Measurements from ENCODE around the gene SH2B3. TPM values are rescaled to one million over a fixed set of nuclear protein-coding genes. Genes with fewer than 3 reads are reported as not detected.
"Not testable (repeated sequence)": the region's sequence is repeated elsewhere in the genome, so short reads cannot be mapped to it uniquely, and the experiment has no call there.

Gene SH2B3
- polyA plus RNA-seq, 6 donors from 2014 or later, result 3.6 to 10.4 (median 4.5) TPM

GRCh38 chr12:111368291-111368787 lies 37.4 kb upstream of the SH2B3 start:
- Mint-ChIP-seq H3K27ac (peak overlapping the region in 4 of 6 donors; percentile 15 to 75 (median 48)), H3K4me1 (peaks cover 24 to 34% (median 30%) of the 10 kb centered on the region in 3 donors), H3K9me3 (peaks cover 0 to 3% (median 0%) of the 10 kb centered on the region in 7 donors), H3K27me3 (peaks cover 0 to 5% (median 0%) of the 10 kb centered on the region in 3 donors), H3K4me3 (peak overlapping the region; percentile 85 to 92 (median 90)), H3K36me3 (peaks cover 0 to 14% of the 10 kb centered on the region in 2 donors)
- DNase-seq, result peak; percentile 13
- peak; percentile 30 to 41 for ATAC-seq (ENCODE audit: low read depth in 2 of 2)

GRCh38 chr12:111368788-111369495 lies 36.8 kb upstream of the SH2B3 start, which contains the start of gene PHETA1:
Gene PHETA1, minus strand, starts transcription at chr12:111369095. Its CDS starts 5,668 bp downstream, at chr12:111363427.
- Mint-ChIP-seq H3K36me3 (peaks cover 0 to 14% of the 10 kb centered on the region in 2 donors), H3K27me3 (peaks cover 0 to 6% (median 0%) of the 10 kb centered on the region in 3 donors), H3K4me3 (peak within 1 kb of the TSS; percentile 85 to 94 (median 90)), H3K9me3 (peaks cover 0 to 3% (median 0%) of the 10 kb centered on the region in 7 donors), H3K4me1 (peaks cover 24 to 34% (median 30%) of the 10 kb centered on the region in 3 donors), H3K27ac (peak within 1 kb of the TSS; percentile 14 to 77 (median 67))
- ATAC-seq (ENCODE audit: low read depth in 2 of 2) (peak; percentile 87 to 88), DNase-seq (peak; percentile 71)

GRCh38 chr12:111369496-111370220 lies 36.1 kb upstream of the SH2B3 start:
- peaks cover 0 to 6% (median 0%) of the 10 kb centered on the region in 3 donors for H3K27me3 Mint-ChIP-seq
- peaks cover 24 to 34% (median 30%) of the 10 kb centered on the region in 3 donors for H3K4me1 Mint-ChIP-seq
- peak overlapping the region in 3 of 6 donors; percentile 60 to 77 (median 75) for H3K27ac Mint-ChIP-seq
- H3K9me3 Mint-ChIP-seq, result peaks cover 0 to 3% (median 0%) of the 10 kb centered on the region in 7 donors
- peaks cover 0 to 14% of the 10 kb centered on the region in 2 donors for H3K36me3 Mint-ChIP-seq
- DNase-seq, result no peak
- no peak for ATAC-seq (ENCODE audit: low read depth in 2 of 2)
- peak overlapping the region; percentile 85 to 94 (median 90) for H3K4me3 Mint-ChIP-seq

GRCh38 chr12:111373231-111373630 lies 32.5 kb upstream of the SH2B3 start:
- peaks cover 0 to 12% (median 4%) of the 10 kb centered on the region in 3 donors for H3K4me1 Mint-ChIP-seq
- H3K4me3 Mint-ChIP-seq, result peak overlapping the region in 1 of 8 donors; percentile 37
- not testable (repeated sequence) for ATAC-seq (ENCODE audit: low read depth in 2 of 2); H3K9me3 Mint-ChIP-seq; H3K27me3 Mint-ChIP-seq; DNase-seq; H3K27ac Mint-ChIP-seq; H3K36me3 Mint-ChIP-seq

DNA sequence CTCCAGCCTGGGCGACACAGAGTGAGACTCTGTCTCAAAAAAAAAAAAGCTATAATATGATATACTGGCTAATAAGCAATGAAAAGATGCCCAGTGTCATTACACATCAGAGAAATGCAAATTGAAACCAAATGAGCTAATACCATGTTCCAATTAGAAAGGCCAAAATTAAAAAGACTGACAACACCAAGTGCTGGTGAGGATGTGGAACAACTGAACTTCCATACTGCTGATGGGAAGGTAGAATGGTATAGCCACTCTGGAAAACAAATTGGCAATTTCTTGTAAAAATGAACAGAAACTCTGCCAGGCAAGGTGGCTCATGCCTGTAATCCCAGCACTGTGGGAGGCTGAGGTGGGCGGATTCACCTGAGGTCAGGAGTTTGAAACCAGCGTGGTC lies 28.3 kb upstream of the SH2B3 start:
- Mint-ChIP-seq H3K4me3 (no peak overlapping the region), H3K27ac (no peak overlapping the region), H3K9me3 (peaks cover 0 to 6% (median 0%) of the 10 kb centered on the region in 7 donors), H3K27me3 (peaks cover 0 to 16% (median 0%) of the 10 kb centered on the region in 3 donors), H3K4me1 (no peaks in the 10 kb centered on the region), H3K36me3 (no peaks in the 10 kb centered on the region)
- ATAC-seq (ENCODE audit: low read depth in 2 of 2) (no peak), DNase-seq (no peak)

GRCh38 chr12:111379942-111380554 lies 25.7 kb upstream of the SH2B3 start:
- Mint-ChIP-seq H3K4me3 (no peak overlapping the region), H3K36me3 (no peaks in the 10 kb centered on the region), H3K27ac (no peak overlapping the region), H3K4me1 (no peaks in the 10 kb centered on the region), H3K27me3 (peaks cover 0 to 14% (median 0%) of the 10 kb centered on the region in 3 donors), H3K9me3 (peaks cover 0 to 6% (median 0%) of the 10 kb centered on the region in 7 donors)
- no peak for ATAC-seq (ENCODE audit: low read depth in 2 of 2)
- DNase-seq, result no peak

DNA sequence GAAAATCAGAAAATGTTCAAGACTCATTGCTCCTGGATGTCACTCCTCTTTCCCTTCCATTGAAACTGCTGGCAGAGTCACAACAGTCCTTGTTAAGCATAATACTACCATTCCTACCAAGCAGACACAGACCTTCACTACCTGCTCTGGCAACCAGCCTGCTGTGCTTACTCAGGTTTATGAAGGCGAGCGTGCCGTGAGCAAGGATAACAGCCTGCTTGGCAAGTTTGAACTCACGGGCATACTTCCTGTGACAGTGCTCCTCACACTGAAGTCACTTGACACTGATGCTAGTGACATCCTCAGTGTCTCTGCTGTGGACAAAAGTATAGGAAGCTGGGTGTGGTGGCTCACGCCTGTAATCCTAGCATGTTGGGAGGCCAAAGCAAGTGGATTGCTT lies 21.1 kb upstream of the SH2B3 start:
- DNase-seq (no peak), ATAC-seq (ENCODE audit: low read depth in 2 of 2) (no peak)
- H3K27ac Mint-ChIP-seq, result peak overlapping the region in 1 of 6 donors; percentile 10
- H3K4me1 Mint-ChIP-seq, result peaks cover 0 to 5% (median 5%) of the 10 kb centered on the region in 3 donors
- peaks cover 0 to 10% (median 0%) of the 10 kb centered on the region in 3 donors for H3K27me3 Mint-ChIP-seq
- no peaks in the 10 kb centered on the region for H3K9me3 Mint-ChIP-seq
- H3K4me3 Mint-ChIP-seq, result no peak overlapping the region
- H3K36me3 Mint-ChIP-seq, result no peaks in the 10 kb centered on the region

DNA sequence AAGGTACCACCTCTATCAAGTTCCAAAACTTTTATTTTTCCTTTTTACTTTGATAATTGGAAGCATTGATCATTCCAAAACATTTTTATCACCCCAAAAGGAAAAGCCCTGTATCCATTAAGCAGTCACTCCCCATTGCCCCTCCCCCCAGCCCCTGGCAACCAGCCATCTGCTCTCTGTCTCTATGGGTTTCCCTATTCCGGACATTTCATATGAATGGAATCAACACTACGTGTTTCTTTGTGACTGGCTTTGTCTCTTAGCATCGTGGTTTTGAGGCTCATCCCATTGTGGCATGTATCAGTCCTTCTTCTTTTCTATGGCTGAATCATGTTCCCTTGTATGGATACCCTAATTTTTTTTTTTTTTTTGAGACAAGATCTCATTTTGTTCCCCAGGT lies 18.8 kb upstream of the SH2B3 start:
- peaks cover 0 to 4% (median 0%) of the 10 kb centered on the region in 3 donors for H3K27me3 Mint-ChIP-seq

DNA sequence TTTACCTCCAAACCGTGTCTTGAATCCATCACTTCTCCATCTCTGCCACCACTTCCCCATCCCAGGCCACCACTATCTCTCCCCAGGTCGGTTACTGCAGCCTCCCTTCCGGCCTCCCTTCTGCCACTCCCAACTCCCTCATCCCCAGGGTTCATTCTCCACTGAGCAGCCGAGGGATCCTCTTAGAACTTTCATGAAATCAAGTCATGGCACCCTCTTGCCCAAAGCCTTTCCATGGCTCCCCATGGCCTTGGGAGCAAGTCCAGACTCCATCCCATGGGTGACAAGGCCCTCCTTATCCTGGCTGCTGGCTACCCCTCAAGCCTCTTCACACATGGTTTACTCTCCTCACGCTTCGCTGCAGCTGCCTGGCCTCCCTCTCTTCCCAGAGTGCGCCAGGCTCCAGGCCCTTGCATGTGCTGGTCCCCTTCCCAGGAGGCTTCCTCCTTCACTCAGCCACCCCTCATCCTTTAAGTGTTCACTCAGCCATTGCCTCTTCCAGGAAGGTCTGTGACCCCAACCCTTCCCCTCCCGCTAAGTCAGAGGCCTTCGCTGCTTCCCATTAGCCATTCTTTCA lies 17.9 kb upstream of the SH2B3 start:
- H3K9me3 Mint-ChIP-seq, result no peaks in the 10 kb centered on the region
- H3K4me1 Mint-ChIP-seq, result peaks cover 0 to 8% (median 5%) of the 10 kb centered on the region in 3 donors
- peak overlapping the region in 2 of 6 donors; percentile 26 to 72 for H3K27ac Mint-ChIP-seq
- peaks cover 0 to 4% (median 0%) of the 10 kb centered on the region in 3 donors for H3K27me3 Mint-ChIP-seq
- ATAC-seq (ENCODE audit: low read depth in 2 of 2) (no peak), DNase-seq (no peak)
- H3K36me3 Mint-ChIP-seq, result no peaks in the 10 kb centered on the region
- no peak overlapping the region for H3K4me3 Mint-ChIP-seq

More for the DNA sequence above, 18.8 kb upstream of the SH2B3 start:
- Mint-ChIP-seq H3K4me3 (no peak overlapping the region), H3K9me3 (no peaks in the 10 kb centered on the region), H3K4me1 (peaks cover 0 to 8% (median 5%) of the 10 kb centered on the region in 3 donors), H3K27ac (peak overlapping the region in 1 of 6 donors; percentile 72), H3K36me3 (no peaks in the 10 kb centered on the region)
- no peak for DNase-seq
- no peak for ATAC-seq (ENCODE audit: low read depth in 2 of 2)

GRCh38 chr12:111389635-111390034 lies 16.1 kb upstream of the SH2B3 start:
- peak overlapping the region in 1 of 8 donors; percentile 26 for H3K4me3 Mint-ChIP-seq
- H3K27ac Mint-ChIP-seq, result no peak overlapping the region
- ATAC-seq (ENCODE audit: low read depth in 2 of 2) (peak; percentile 28 to 61), DNase-seq (no peak)
- H3K27me3 Mint-ChIP-seq, result peaks cover 0 to 3% (median 0%) of the 10 kb centered on the region in 3 donors
- H3K36me3 Mint-ChIP-seq, result no peaks in the 10 kb centered on the region
- H3K4me1 Mint-ChIP-seq, result peaks cover 0 to 8% (median 5%) of the 10 kb centered on the region in 3 donors
- H3K9me3 Mint-ChIP-seq, result no peaks in the 10 kb centered on the region

- H3K9me3 Mint-ChIP-seq, result no peaks in the 10 kb centered on the region
- ATAC-seq (ENCODE audit: low read depth in 2 of 2) (no peak), DNase-seq (no peak)
- no peaks in the 10 kb centered on the region for H3K27me3 Mint-ChIP-seq
- no peak overlapping the region for H3K4me3 Mint-ChIP-seq
- no peak overlapping the region for H3K27ac Mint-ChIP-seq
- no peaks in the 10 kb centered on the region for H3K36me3 Mint-ChIP-seq
- peaks cover 0 to 8% (median 5%) of the 10 kb centered on the region in 3 donors for H3K4me1 Mint-ChIP-seq
Measured at GRCh38 chr12:111390910-111391309, 14.8 kb upstream of the SH2B3 start.

GRCh38 chr12:111393700-111394300 lies 11.9 kb upstream of the SH2B3 start:
- Mint-ChIP-seq H3K4me3 (no peak overlapping the region), H3K36me3 (no peaks in the 10 kb centered on the region), H3K27ac (peak overlapping the region in 1 of 6 donors; percentile 32), H3K9me3 (no peaks in the 10 kb centered on the region), H3K27me3 (no peaks in the 10 kb centered on the region), H3K4me1 (peaks cover 9 to 25% (median 15%) of the 10 kb centered on the region in 3 donors)
- DNase-seq (no peak), ATAC-seq (ENCODE audit: low read depth in 2 of 2) (no peak)
